Left renal pelvis (tissue), 4 donors: Measurements from ENCODE around the gene MACROD2. TPM values are rescaled to one million over a fixed set of nuclear protein-coding genes. Genes with fewer than 3 reads are reported as not detected.

Experiments
- DNase-seq, 4 donors: peaks; one replicate each; pipeline ENCODE4 v3.0.0-alpha.2; 2013; ENCODE audit warnings: low read depth in 4 of 4, low spot score in 3 of 4
- polyA plus RNA-seq, 4 donors: library from polyadenylated mRNA; unstranded; fragments of 120-200 nt; gene quantifications; one replicate each; pipeline ENCODE4 v1.2.1, GENCODE V29; 2013; ENCODE audit not compliant: insufficient read length in 4 of 4

The MACROD2 gene
- polyA plus RNA-seq, 4 donors = 7.0 to 17.8 (median 12.7) TPM

DNA sequence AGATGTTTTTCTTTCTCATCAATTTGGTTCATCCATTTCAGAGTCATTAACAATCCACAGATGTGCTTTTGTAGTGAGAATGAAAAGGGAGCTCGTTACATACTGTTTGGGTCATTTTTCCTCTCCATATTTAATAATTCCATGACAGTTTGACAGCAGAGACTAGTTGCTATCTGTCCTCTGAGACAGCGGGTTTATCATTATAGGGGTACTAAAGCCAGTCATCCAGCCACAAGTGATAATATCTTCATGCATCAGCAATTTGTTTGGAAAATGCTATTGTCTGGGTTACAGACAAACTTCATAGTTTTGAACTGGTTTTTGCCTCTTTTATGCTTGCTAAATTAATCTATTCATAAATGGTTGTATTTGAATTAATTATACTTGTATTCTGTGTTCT is 692.7 kb downstream of the MACROD2 start:
- no peak for DNase-seq

DNA sequence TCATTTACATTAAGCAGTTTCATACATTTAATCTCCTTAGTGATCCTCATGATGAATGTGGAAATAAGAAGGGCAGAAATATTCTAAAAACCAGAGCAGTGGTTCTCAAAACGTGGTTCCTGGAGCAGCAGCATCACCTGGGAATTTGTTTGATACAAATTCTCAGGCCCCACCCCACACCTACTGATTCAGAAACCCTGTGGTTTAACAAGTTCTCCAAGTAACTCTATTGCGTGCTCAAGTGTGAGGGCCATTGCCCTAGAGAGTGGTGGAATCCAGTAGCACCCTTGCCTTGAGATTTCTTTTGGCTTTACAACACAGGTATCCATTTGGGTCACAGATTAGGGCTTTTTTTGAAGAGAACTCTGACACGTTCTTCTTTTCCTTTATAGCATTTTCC is 696.7 kb downstream of the MACROD2 start:
- DNase-seq = no peak

GRCh38 chr20:14696478-14696877 is 701.2 kb downstream of the MACROD2 start:
- no peak for DNase-seq

- DNase-seq = no peak
These were observed 701.6 kb downstream of the MACROD2 start for GRCh38 chr20:14696937-14697336.

DNA sequence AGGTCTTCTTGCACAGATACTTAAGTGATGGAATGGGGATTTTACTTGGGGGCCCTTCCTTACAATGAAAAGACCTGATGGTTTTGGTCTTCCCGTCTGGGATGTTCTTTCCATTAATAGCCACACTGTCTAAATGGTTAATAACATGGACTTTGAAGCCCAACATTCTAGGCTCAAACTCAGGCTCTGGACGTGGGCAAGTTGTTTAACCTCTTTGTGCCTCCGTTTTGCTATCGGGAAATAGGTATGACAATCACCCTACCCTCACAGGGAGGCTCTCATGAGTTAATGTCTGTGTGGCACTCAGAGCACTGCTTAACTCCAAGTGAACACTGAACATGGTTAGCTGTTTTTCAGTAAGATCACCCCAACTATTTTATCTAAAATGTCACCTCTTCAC is 702.8 kb downstream of the MACROD2 start:
- DNase-seq = no peak

GRCh38 chr20:14698605-14699373 is 703.5 kb downstream of the MACROD2 start:
- no peak for DNase-seq

DNA sequence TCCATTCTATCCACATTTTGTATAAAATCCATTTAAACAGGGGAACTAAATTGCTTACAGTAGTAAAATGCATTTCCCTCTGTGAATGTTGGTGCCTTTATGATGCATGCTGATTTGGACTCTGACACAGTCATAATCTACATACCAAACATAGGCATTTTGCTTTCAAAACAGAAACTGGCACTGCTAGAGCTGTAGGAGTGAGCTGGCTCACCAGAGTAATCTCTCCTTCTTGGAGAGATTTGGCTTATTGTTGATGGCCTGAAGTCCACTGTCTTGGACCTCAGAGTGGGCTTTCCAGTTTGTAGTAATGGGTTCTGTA is 705.3 kb downstream of the MACROD2 start:
- no peak for DNase-seq

- no peak for DNase-seq
These were observed 706.0 kb downstream of the MACROD2 start for GRCh38 chr20:14701326-14701725.

GRCh38 chr20:14706555-14706954 is 711.2 kb downstream of the MACROD2 start:
- DNase-seq = no peak

- DNase-seq = no peak
These were observed 711.8 kb downstream of the MACROD2 start for GRCh38 chr20:14707026-14707680.

DNA sequence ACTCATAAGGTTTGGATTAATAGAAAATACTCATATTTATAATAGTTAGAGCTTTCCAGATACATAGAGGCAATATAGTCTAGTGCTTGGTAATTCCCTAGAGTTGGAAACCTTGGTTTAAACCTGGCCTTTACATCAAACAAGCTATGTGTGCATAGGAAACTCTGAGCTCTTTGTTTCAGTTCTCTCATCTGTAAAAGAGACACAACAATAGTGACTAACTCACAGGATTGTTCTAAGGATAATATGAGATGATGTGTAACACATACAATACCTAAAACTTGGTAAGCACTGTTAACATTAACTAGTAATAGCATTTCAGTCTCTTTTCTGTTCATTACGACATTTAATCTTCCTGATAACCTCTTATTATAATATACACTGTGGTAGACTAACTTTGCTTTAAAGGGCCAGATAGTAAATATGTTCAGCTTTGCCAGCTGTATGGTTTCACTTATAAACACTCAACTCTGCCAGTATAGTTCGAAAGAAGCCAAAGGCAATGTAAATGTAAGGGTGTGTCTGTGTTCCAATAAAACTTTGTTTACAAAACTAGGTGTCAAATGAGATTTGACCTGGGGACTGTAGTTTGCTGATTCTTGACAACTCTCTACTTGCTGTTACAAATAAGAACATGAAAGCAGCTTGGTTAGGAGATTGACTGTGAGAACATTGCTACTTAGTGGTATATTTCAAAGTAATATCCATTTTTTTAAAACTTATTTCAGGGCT is 712.7 kb downstream of the MACROD2 start:
- no peak for DNase-seq

DNA sequence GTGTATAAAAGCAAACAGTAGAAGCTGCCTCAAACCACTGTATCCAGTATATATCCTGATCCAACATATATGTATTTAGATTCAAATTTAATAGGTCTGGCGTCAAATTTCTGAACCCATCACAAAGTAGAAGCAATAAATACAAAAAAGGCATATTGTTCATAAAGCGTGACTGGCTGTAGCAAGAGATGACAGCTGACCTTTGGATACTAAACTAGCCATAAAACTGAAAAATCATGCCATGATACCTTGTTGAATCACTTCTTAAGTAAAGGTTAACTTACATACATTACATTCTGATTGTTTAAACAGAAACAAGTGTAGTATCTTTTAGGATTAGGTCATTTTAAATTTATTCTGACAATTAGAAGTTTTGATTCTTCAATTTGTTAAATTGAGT is 714.1 kb downstream of the MACROD2 start:
- no peak for DNase-seq

- DNase-seq = no peak
These were observed 715.6 kb downstream of the MACROD2 start for GRCh38 chr20:14710951-14711350.

DNA sequence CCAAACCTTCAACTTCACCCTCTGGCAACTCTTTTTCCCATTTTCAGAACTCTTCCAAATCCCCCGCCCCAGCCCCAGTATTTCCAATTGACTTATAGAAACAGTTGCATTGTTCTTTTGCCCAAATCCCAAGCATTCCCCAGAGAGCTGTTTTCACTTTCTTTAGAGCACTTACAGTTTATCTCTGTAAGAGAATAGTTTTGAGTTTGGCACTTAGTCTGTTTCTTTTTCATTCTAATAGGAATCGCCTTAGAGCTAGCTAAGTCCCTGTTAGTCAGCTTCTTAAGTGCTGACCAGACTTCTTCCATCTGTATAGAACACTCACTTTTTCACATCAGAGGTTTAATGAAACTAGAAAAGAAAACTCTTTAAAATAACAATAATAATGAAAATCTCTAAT is 716.3 kb downstream of the MACROD2 start:
- no peak for DNase-seq

- no peak for DNase-seq
These were observed 717.0 kb downstream of the MACROD2 start for GRCh38 chr20:14712302-14712739.

- DNase-seq = no peak
These were observed 720.1 kb downstream of the MACROD2 start for GRCh38 chr20:14715400-14715799.

DNA sequence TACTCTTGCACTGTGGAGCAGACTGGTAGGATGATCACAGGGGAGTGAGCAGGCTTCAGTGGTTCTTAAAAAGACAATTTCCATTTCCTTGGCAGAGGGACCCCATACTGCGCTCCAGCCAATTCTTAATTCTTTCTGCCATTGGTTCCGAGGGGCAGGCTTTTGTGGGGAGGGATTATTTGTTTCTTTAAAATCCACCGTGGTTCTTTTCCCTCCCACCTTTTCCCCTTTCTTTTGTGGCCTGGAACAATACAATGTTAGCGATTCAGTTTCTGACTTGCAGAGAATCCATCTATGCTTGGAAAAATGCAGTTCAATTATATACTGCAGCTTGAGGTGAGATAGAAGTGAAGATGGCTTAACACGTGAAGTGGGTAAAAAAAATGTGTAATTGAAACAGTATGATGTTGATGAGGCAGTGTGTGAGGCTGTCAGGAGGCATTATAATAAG is 721.1 kb downstream of the MACROD2 start:
- no peak for DNase-seq

GRCh38 chr20:14717134-14717999 is 722.1 kb downstream of the MACROD2 start:
- DNase-seq = no peak

GRCh38 chr20:14720251-14720650 is 724.9 kb downstream of the MACROD2 start:
- no peak for DNase-seq

DNA sequence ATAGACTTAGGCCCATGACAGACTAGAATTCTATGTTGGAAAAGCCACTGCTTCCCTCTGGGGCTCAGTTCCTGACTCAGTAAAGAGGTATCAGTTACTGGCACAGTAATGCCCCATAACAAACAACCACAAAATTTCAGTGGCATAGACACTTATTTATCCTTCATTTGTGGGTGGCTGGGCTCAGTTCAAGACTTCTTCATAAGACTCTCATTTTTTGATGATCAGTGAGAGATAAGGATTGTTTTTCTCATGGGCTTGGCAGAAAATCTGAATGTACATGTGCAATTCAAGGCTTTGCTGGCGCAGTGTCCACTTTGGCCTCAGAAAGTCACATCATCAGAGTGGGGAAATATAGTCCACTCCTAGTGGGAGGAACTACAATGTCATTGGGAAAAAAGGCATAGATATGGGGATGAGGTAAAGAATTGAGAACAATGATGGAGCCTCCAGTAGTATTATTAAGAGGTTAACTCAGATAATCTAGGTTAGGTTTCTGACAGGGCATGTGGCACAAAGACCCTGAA is 726.7 kb downstream of the MACROD2 start:
- DNase-seq = no peak
